GM12891 (cell line): ENCODE measurements around the gene WDR3.

Experiments used
- PAX5 ChIP-seq: IDR thresholded peaks from 2 replicates; pipeline ENCODE4 v1.6.1; 2011; ENCODE audit warnings: low read length, moderate library complexity, mild to moderate bottlenecking; ENCODE audit not compliant: insufficient read depth, severe bottlenecking
- POLR2A ChIP-seq: IDR thresholded peaks from 2 replicates; pipeline ENCODE4 v1.6.1; 2011; ENCODE audit warnings: low read depth, low read length, control low read depth
- POLR2AphosphoS5 ChIP-seq: IDR thresholded peaks from 2 replicates; pipeline ENCODE4 v1.6.1; 2011; ENCODE audit warnings: low read depth, low read length, control low read depth
- SPI1 ChIP-seq: IDR thresholded peaks from 2 replicates; pipeline ENCODE4 v1.6.1; 2011; ENCODE audit warnings: low read depth, low read length, control low read depth
- TAF1 ChIP-seq: IDR thresholded peaks from 2 replicates; pipeline ENCODE4 v1.6.1; 2011; ENCODE audit warnings: low read depth, low read length, control low read depth

DNA sequence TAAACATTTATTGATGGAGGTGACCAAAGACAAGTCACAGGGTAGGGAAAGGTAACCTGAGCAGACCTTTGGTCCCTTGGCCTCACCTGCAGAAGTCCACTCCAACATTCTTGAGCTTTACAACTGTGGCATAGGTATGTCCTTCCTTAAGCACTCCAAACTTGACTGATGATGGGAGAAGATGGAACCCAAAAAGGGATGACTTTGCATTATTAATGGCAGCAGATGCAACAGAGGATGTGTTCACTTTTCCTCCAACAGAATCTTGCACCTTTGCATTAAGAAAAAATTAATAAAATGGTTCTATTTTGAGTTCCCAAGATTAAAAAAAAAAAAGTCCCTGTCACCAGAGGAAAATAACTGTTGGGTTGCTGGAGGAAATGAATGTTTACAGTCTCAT lies 42.2 kb downstream of the WDR3 start:
- TF ChIP-seq POLR2A, result no peak
- TF ChIP-seq POLR2AphosphoS5, result no peak
- no peak for TF ChIP-seq TAF1
- TF ChIP-seq SPI1, result no peak
- TF ChIP-seq PAX5, result no peak
